Mammary epithelial cell (primary cell): ENCODE results near the gene SPATC1L.

Experiments
- CTCF ChIP-seq, 2 donors: IDR thresholded peaks in 1 of 2; conservative IDR thresholded peaks in 1 of 2; 2 replicates each; pipeline ENCODE4 v1.5.1; 2011 to 2012; ENCODE audit warnings: inconsistent platforms in 2 of 2, low read length in 2 of 2, mild to moderate bottlenecking in 2 of 2, control low read depth in 1 of 2, low read depth in 1 of 2; ENCODE audit not compliant: insufficient read depth in 1 of 2; ENCODE audit errors: extremely low read depth in 1 of 2
- EZH2 ChIP-seq: IDR thresholded peaks from 2 replicates; pipeline ENCODE4 v1.6.1; 2012; ENCODE audit warnings: low read length, inconsistent platforms, borderline replicate concordance

DNA sequence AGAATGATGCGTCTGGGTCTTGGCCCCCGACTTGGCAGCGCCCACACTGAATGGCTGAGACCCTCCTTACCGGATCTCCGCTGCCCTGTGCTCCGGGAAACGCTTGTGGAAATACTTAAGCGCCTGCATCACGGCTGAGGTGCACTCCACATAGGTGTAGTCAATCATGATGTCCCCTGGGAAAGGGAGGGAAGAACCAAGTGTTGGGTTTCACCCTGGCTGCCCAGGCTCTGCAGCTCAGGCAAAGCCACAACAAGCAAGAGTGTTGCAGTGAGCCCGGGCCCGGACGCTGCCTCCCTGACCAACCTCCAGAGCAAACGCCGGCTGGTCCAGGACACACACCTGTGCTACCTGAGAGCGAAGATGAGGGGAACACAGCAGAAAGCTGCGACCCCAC, 21.5 kb upstream of the SPATC1L start:
- TF ChIP-seq CTCF (conservative IDR thresholded peaks at IDR 0.05 in 1 of 2, IDR thresholded peaks at IDR 0.05 in 1 of 2; ENCODE audit: extremely low read depth in 1 of 2, insufficient read depth in 1 of 2, low read depth in 1 of 2, low read length in 2 of 2) (no peak), EZH2 (no peak)
